ENCODE results near the gene MSH4.

GRCh38 chr1:75916834-75917233 is 120.2 kb downstream of the MSH4 start:
- no peak for TF ChIP-seq POLR2AphosphoS5 (IDR thresholded peaks at IDR 0.05; ENCODE audit: borderline replicate concordance, low read depth, low read length)
- TF ChIP-seq EZH2 (IDR thresholded peaks at IDR 0.05), result no peak
- TF ChIP-seq FOXP2 (optimal IDR thresholded peaks at IDR 0.05; ENCODE audit: control extremely low read depth, extremely low read length, insufficient read depth), result no peak
